Measurements from ENCODE around the gene PSAP. TPM values are rescaled to one million over a fixed set of nuclear protein-coding genes. Genes with fewer than 3 reads are reported as not detected.
A peak's percentile ranks its signal among the peaks of the same experiment; 100 is the strongest.

The PSAP gene
- total and polyA plus RNA-seq, 2 donors from 2014 or later = 1,082 to 1,249 TPM

- intact Hi-C loops (cut with DNase I) = no loop called here
- Histone ChIP-seq H3K9ac (ENCODE audit: low read length in 3 of 3) (no peak overlapping the region), H3K9me3 (ENCODE audit: control insufficient read depth in 2 of 3, insufficient read depth in 1 of 3, low read length in 3 of 3) (no peaks in the 10 kb centered on the region), H3K36me3 (ENCODE audit: control insufficient read depth in 2 of 3, insufficient read depth in 3 of 3, low read length in 3 of 3) (no peaks in the 10 kb centered on the region), H3K27me3 (ENCODE audit: control insufficient read depth, insufficient read depth, low read length) (no peaks in the 10 kb centered on the region), H3K4me3 (ENCODE audit: low read length in 3 of 3) (no peak overlapping the region), H3K27ac (ENCODE audit: low read depth in 2 of 2, low read length in 2 of 2) (no peak overlapping the region), H3K4me1 (ENCODE audit: control insufficient read depth in 2 of 3, insufficient read depth in 2 of 3, low read depth in 1 of 3, low read length in 3 of 3) (peaks cover 0 to 2% (median 0%) of the 10 kb centered on the region in 3 donors)
- DNase-seq = peak in 4 of 5 donors; percentile 33 to 68 (median 44)
- FAIRE-seq = no peak
- TF ChIP-seq, protein P1, sequence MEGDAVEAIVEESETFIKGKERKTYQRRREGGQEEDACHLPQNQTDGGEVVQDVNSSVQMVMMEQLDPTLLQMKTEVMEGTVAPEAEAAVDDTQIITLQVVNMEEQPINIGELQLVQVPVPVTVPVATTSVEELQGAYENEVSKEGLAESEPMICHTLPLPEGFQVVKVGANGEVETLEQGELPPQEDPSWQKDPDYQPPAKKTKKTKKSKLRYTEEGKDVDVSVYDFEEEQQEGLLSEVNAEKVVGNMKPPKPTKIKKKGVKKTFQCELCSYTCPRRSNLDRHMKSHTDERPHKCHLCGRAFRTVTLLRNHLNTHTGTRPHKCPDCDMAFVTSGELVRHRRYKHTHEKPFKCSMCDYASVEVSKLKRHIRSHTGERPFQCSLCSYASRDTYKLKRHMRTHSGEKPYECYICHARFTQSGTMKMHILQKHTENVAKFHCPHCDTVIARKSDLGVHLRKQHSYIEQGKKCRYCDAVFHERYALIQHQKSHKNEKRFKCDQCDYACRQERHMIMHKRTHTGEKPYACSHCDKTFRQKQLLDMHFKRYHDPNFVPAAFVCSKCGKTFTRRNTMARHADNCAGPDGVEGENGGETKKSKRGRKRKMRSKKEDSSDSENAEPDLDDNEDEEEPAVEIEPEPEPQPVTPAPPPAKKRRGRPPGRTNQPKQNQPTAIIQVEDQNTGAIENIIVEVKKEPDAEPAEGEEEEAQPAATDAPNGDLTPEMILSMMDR (IDR thresholded peaks at IDR 0.05; ENCODE audit: borderline replicate concordance, extremely low read depth, insufficient read depth) = no peak
These were observed 45.0 kb downstream of the PSAP start for GRCh38 chr10:71805776-71806703.

GRCh38 chr10:71804077-71804476 is 47.0 kb downstream of the PSAP start:
- no peak for FAIRE-seq
- intact Hi-C loops (cut with DNase I) = no loop called here
- DNase-seq = no peak

GRCh38 chr10:71802715-71803488 is 48.1 kb downstream of the PSAP start:
- peaks cover 0 to 2% (median 0%) of the 10 kb centered on the region in 3 donors for H3K4me1 ChIP-seq (ENCODE audit: control insufficient read depth in 2 of 3, insufficient read depth in 2 of 3, low read depth in 1 of 3, low read length in 3 of 3)
- DNase-seq = no peak
- FAIRE-seq = no peak
- no peak overlapping the region for H3K4me3 ChIP-seq (ENCODE audit: low read length in 3 of 3)
- H3K27ac ChIP-seq (ENCODE audit: low read depth in 2 of 2, low read length in 2 of 2) = no peak overlapping the region
- intact Hi-C loops (cut with DNase I) = no loop called here
- TF ChIP-seq, protein P1 (IDR thresholded peaks at IDR 0.05; ENCODE audit: borderline replicate concordance, extremely low read depth, insufficient read depth) = no peak
- no peaks in the 10 kb centered on the region for H3K9me3 ChIP-seq (ENCODE audit: control insufficient read depth in 2 of 3, insufficient read depth in 1 of 3, low read length in 3 of 3)
- H3K36me3 ChIP-seq (ENCODE audit: control insufficient read depth in 2 of 3, insufficient read depth in 3 of 3, low read length in 3 of 3) = no peaks in the 10 kb centered on the region
- no peak overlapping the region for H3K9ac ChIP-seq (ENCODE audit: low read length in 3 of 3)
- no peaks in the 10 kb centered on the region for H3K27me3 ChIP-seq (ENCODE audit: control insufficient read depth, insufficient read depth, low read length)

More at GRCh38 chr10:71804077-71804476, 47.0 kb downstream of the PSAP start:
- Histone ChIP-seq H3K9me3 (ENCODE audit: control insufficient read depth in 2 of 3, insufficient read depth in 1 of 3, low read length in 3 of 3) (no peaks in the 10 kb centered on the region), H3K4me3 (ENCODE audit: low read length in 3 of 3) (no peak overlapping the region), H3K36me3 (ENCODE audit: control insufficient read depth in 2 of 3, insufficient read depth in 3 of 3, low read length in 3 of 3) (no peaks in the 10 kb centered on the region), H3K9ac (ENCODE audit: low read length in 3 of 3) (no peak overlapping the region), H3K4me1 (ENCODE audit: control insufficient read depth in 2 of 3, insufficient read depth in 2 of 3, low read depth in 1 of 3, low read length in 3 of 3) (peaks cover 0 to 2% (median 0%) of the 10 kb centered on the region in 3 donors), H3K27me3 (ENCODE audit: control insufficient read depth, insufficient read depth, low read length) (no peaks in the 10 kb centered on the region), H3K27ac (ENCODE audit: low read depth in 2 of 2, low read length in 2 of 2) (no peak overlapping the region)
- TF ChIP-seq, protein P1 (IDR thresholded peaks at IDR 0.05; ENCODE audit: borderline replicate concordance, extremely low read depth, insufficient read depth) = no peak

All from kidney (tissue), 14 donors.